Ovary (tissue), 3 donors: ENCODE measurements around the gene N4BP2L2.

ENCODE experiments used
- POLR2A ChIP-seq: fragments of 450-650 bp; IDR thresholded peaks from one replicate; pipeline ENCODE4 v1.6.1; 2017; ENCODE audit warnings: antibody characterized with exemption, mild to moderate bottlenecking, moderate library complexity
- TF ChIP-seq, protein P1 (sequence below), 3 donors: fragments of 450-650 bp in 2 of 3; fragments of 200-600 bp in 1 of 3; IDR thresholded peaks; one replicate each; pipeline versions ENCODE4 v1.5.1 to v1.8.0; 2016 to 2022; ENCODE audit warnings: antibody characterized with exemption in 3 of 3, mild to moderate bottlenecking in 1 of 3
- donor health status: DM: no; HTN: no; CAD: no.

DNA sequence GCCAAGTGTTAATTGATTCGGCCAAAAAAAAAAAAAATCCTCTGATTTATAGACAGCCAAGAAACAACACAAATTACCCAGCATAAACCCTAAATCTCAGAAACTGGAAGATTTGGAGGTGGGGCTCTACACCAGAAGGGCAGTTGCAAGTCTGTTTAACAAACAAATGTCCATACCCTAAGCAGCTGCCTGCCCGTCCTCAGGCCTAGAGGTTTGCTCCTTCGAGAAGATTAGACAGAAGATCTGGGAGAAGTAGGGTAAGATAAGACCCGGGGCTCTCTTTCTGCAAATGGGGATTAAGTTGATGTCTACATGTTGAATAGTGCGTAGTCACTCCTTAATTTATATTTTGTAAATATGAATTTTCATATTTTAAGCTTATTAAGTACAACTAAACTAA, 107.2 kb downstream of the N4BP2L2 start:
- TF ChIP-seq, protein P1, sequence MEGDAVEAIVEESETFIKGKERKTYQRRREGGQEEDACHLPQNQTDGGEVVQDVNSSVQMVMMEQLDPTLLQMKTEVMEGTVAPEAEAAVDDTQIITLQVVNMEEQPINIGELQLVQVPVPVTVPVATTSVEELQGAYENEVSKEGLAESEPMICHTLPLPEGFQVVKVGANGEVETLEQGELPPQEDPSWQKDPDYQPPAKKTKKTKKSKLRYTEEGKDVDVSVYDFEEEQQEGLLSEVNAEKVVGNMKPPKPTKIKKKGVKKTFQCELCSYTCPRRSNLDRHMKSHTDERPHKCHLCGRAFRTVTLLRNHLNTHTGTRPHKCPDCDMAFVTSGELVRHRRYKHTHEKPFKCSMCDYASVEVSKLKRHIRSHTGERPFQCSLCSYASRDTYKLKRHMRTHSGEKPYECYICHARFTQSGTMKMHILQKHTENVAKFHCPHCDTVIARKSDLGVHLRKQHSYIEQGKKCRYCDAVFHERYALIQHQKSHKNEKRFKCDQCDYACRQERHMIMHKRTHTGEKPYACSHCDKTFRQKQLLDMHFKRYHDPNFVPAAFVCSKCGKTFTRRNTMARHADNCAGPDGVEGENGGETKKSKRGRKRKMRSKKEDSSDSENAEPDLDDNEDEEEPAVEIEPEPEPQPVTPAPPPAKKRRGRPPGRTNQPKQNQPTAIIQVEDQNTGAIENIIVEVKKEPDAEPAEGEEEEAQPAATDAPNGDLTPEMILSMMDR (IDR thresholded peaks at IDR 0.05) = no peak
- no peak for TF ChIP-seq POLR2A
